ENCODE measurements around the gene KANK4.

Gene KANK4

GRCh38 chr1:62315387-62315786 is 3.8 kb downstream of the KANK4 start:
- Histone ChIP-seq H3K27ac (ENCODE audit: low read depth, low read length) (no peak overlapping the region), H2AFZ (ENCODE audit: low read depth, low read length, severe bottlenecking) (no peak overlapping the region), H3K9ac (ENCODE audit: low read length) (no peak overlapping the region), H3K27me3 (ENCODE audit: low read length) (no peaks in the 10 kb centered on the region), H3K4me2 (ENCODE audit: low read depth, low read length, poor library complexity, severe bottlenecking) (no peak overlapping the region), H4K20me1 (ENCODE audit: low read depth, low read length) (no peaks in the 10 kb centered on the region), H3K79me2 (ENCODE audit: insufficient read depth, low read length) (no peaks in the 10 kb centered on the region), H3K9me3 (ENCODE audit: insufficient read depth, low read length) (no peaks in the 10 kb centered on the region), H3F3A (ENCODE audit: insufficient read depth) (no peaks in the 10 kb centered on the region), H3K36me3 (ENCODE audit: low read length) (no peaks in the 10 kb centered on the region), H3K4me3 (ENCODE audit: insufficient read depth, low read length, poor library complexity, severe bottlenecking) (no peak overlapping the region), H3K9me2 (replicated peaks; ENCODE audit: insufficient read depth, low read length) (no peaks in the 10 kb centered on the region)
- no peak for TF ChIP-seq EZH2phosphoT487 (conservative IDR thresholded peaks at IDR 0.05; ENCODE audit: low read length)
- no peak for TF ChIP-seq CTCF (IDR thresholded peaks at IDR 0.05; ENCODE audit: insufficient read depth, low read length, poor library complexity, severe bottlenecking)

GRCh38 chr1:62314454-62315350 is 4.5 kb downstream of the KANK4 start:
- H3K4me3 ChIP-seq (ENCODE audit: insufficient read depth, low read length, poor library complexity, severe bottlenecking) = no peak overlapping the region
- no peaks in the 10 kb centered on the region for H3K79me2 ChIP-seq (ENCODE audit: insufficient read depth, low read length)
- no peak overlapping the region for H2AFZ ChIP-seq (ENCODE audit: low read depth, low read length, severe bottlenecking)
- H3K27ac ChIP-seq (ENCODE audit: low read depth, low read length) = no peak overlapping the region
- no peaks in the 10 kb centered on the region for H3F3A ChIP-seq (ENCODE audit: insufficient read depth)
- no peaks in the 10 kb centered on the region for H3K9me3 ChIP-seq (ENCODE audit: insufficient read depth, low read length)
- no peak for TF ChIP-seq EZH2phosphoT487 (conservative IDR thresholded peaks at IDR 0.05; ENCODE audit: low read length)
- TF ChIP-seq CTCF (IDR thresholded peaks at IDR 0.05; ENCODE audit: insufficient read depth, low read length, poor library complexity, severe bottlenecking) = no peak
- H3K4me2 ChIP-seq (ENCODE audit: low read depth, low read length, poor library complexity, severe bottlenecking) = no peak overlapping the region
- no peak overlapping the region for H3K9ac ChIP-seq (ENCODE audit: low read length)
- H4K20me1 ChIP-seq (ENCODE audit: low read depth, low read length) = no peaks in the 10 kb centered on the region
- H3K36me3 ChIP-seq (ENCODE audit: low read length) = no peaks in the 10 kb centered on the region
- H3K27me3 ChIP-seq (ENCODE audit: low read length) = no peaks in the 10 kb centered on the region
- H3K9me2 ChIP-seq (replicated peaks; ENCODE audit: insufficient read depth, low read length) = no peaks in the 10 kb centered on the region

- no peaks in the 10 kb centered on the region for H4K20me1 ChIP-seq (ENCODE audit: low read depth, low read length)
- no peak overlapping the region for H2AFZ ChIP-seq (ENCODE audit: low read depth, low read length, severe bottlenecking)
- no peaks in the 10 kb centered on the region for H3K36me3 ChIP-seq (ENCODE audit: low read length)
- no peaks in the 10 kb centered on the region for H3K79me2 ChIP-seq (ENCODE audit: insufficient read depth, low read length)
- no peaks in the 10 kb centered on the region for H3K9me3 ChIP-seq (ENCODE audit: insufficient read depth, low read length)
- H3K4me3 ChIP-seq (ENCODE audit: insufficient read depth, low read length, poor library complexity, severe bottlenecking) = no peak overlapping the region
- TF ChIP-seq CTCF (IDR thresholded peaks at IDR 0.05; ENCODE audit: insufficient read depth, low read length, poor library complexity, severe bottlenecking) = no peak
- TF ChIP-seq EZH2phosphoT487 (conservative IDR thresholded peaks at IDR 0.05; ENCODE audit: low read length) = no peak
- no peak overlapping the region for H3K4me2 ChIP-seq (ENCODE audit: low read depth, low read length, poor library complexity, severe bottlenecking)
- H3K27me3 ChIP-seq (ENCODE audit: low read length) = no peaks in the 10 kb centered on the region
- H3K27ac ChIP-seq (ENCODE audit: low read depth, low read length) = no peak overlapping the region
- H3K9me2 ChIP-seq (replicated peaks; ENCODE audit: insufficient read depth, low read length) = no peaks in the 10 kb centered on the region
- no peak overlapping the region for H3K9ac ChIP-seq (ENCODE audit: low read length)
- H3F3A ChIP-seq (ENCODE audit: insufficient read depth) = no peaks in the 10 kb centered on the region
These were observed 6.5 kb downstream of the KANK4 start for GRCh38 chr1:62312698-62313097.

Data from SU-DHL-6 (cell line).